ENCODE results near the gene KRTAP9-1.
"Not testable (repeated sequence)": the region's sequence is repeated elsewhere in the genome, so short reads cannot be mapped to it uniquely, and the experiment has no call there.

The KRTAP9-1 gene

DNA sequence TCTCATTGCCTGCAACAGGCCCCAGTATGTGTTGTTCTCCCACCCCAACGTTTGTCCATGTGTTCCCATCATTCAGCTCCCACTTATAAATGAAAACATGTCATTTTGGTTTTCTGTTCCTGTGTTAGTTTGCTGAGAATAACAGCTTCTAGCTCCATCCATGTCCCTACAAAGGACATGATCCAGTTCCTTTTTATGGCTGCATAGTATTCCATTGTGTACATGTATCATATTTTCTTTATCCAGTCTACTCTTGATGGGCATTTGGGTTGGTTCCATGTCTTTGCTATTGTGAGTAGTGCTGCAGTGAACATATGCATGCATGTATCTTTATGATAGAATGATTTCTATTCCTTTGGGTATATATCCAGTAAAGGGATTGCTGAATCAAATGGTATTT lies 26.0 kb downstream of the KRTAP9-1 start:
- Mint-ChIP-seq H3K36me3 (no peaks in the 10 kb centered on the region), H3K27ac (no peak overlapping the region), H3K4me1 (no peaks in the 10 kb centered on the region), H3K4me3 (no peak overlapping the region), H3K9me3 (peaks cover 6% of the 10 kb centered on the region)
- ATAC-seq (no peak), DNase-seq (ENCODE audit: low spot score in 2 of 2) (no peak)

- H3K9me3 Mint-ChIP-seq = peaks cover 6% of the 10 kb centered on the region
- no peak for ATAC-seq
Observed at GRCh38 chr17:41223821-41224220, 34.1 kb downstream of the KRTAP9-1 start.

DNA sequence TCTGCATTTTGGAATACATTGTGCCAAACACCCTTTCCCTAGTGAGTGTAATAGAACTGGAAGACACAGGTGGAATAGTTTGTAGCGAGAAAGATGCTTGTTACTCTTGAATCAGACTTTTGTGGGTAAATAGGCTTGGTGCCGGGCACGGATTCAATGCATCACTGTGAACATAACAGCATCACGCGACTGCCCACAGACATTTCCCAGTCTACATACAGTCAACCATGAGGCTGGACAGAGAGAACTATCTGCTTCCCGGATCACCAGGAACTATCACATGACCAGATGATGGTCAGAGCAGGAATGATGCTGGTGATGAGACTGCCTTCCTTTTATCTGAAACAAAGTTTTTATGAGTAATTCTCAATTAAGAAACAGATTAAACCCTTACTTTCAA lies 36.4 kb downstream of the KRTAP9-1 start:
- Mint-ChIP-seq H3K4me3 (no peak overlapping the region), H3K36me3 (no peaks in the 10 kb centered on the region), H3K4me1 (peaks cover 6% of the 10 kb centered on the region), H3K27ac (no peak overlapping the region), H3K9me3 (no peaks in the 10 kb centered on the region)
- ATAC-seq = no peak
- DNase-seq (ENCODE audit: low spot score in 2 of 2) = no peak

More at GRCh38 chr17:41223821-41224220, 34.1 kb downstream of the KRTAP9-1 start:
- no peak for DNase-seq (ENCODE audit: low spot score in 2 of 2)
- no peak overlapping the region for H3K27ac Mint-ChIP-seq
- H3K4me3 Mint-ChIP-seq = no peak overlapping the region
- no peaks in the 10 kb centered on the region for H3K4me1 Mint-ChIP-seq
- no peaks in the 10 kb centered on the region for H3K36me3 Mint-ChIP-seq

GRCh38 chr17:41226598-41227095 lies 37.0 kb downstream of the KRTAP9-1 start, which contains the start of gene KRTAP9-2:
Gene KRTAP9-2 (plus strand): TSS chr17:41226648. CDS start chr17:41226655, 7 bp downstream.
- not testable (repeated sequence) for H3K36me3 Mint-ChIP-seq, H3K4me1 Mint-ChIP-seq, H3K4me3 Mint-ChIP-seq

DNA sequence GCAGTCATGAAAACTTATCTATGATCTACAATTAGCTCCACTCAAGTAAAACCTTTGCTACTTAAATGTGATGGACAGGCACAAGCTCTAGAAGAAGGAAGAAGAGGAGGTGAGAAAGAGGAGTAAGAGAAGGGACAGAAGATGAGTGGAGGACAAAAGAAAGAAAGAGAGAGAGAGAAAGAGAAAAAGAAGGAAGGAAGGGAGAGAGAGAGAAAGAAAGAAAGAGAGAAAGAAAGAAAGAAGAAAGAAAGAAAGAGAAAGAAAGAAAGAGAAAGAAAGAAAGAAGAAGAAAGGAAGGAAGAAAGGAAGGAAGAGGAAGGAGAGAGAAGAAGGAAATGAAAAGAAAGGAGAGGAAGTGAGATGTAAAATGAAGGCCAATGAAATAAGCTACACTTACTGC lies 40.4 kb downstream of the KRTAP9-1 start:
- Mint-ChIP-seq H3K9me3 (no peaks in the 10 kb centered on the region), H3K4me3 (no peak overlapping the region), H3K27ac (no peak overlapping the region), H3K4me1 (peaks cover 6% of the 10 kb centered on the region), H3K36me3 (no peaks in the 10 kb centered on the region)
- no peak for DNase-seq (ENCODE audit: low spot score in 2 of 2)
- no peak for ATAC-seq

More at GRCh38 chr17:41226598-41227095, 37.0 kb downstream of the KRTAP9-1 start, which contains the start of gene KRTAP9-2:
- H3K9me3 Mint-ChIP-seq; ATAC-seq; DNase-seq (ENCODE audit: low spot score in 2 of 2); H3K27ac Mint-ChIP-seq: not testable (repeated sequence)

DNA sequence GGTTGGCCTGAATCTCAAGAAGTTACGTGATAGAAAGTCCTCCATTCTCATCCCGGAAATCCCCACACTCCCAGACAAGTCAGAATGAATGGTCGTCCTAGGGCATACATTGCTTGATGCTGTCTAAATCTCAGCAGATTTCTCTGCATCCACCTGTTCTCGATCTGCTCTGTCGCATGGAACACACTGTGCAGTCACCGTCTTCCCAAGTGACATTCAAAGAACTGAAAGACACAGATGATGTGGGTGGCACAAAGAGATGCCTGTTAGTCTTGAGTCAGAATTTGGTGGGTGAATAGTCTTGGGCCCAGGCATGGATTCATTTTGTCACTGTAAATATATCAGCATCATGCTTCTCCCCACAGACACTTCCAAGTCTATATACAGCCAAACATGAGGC lies 42.0 kb downstream of the KRTAP9-1 start:
- H3K4me1 Mint-ChIP-seq = peaks cover 6% of the 10 kb centered on the region
- H3K36me3 Mint-ChIP-seq = no peaks in the 10 kb centered on the region
- no peak for DNase-seq (ENCODE audit: low spot score in 2 of 2)
- ATAC-seq = no peak
- H3K27ac Mint-ChIP-seq = no peak overlapping the region
- no peaks in the 10 kb centered on the region for H3K9me3 Mint-ChIP-seq
- no peak overlapping the region for H3K4me3 Mint-ChIP-seq

DNA sequence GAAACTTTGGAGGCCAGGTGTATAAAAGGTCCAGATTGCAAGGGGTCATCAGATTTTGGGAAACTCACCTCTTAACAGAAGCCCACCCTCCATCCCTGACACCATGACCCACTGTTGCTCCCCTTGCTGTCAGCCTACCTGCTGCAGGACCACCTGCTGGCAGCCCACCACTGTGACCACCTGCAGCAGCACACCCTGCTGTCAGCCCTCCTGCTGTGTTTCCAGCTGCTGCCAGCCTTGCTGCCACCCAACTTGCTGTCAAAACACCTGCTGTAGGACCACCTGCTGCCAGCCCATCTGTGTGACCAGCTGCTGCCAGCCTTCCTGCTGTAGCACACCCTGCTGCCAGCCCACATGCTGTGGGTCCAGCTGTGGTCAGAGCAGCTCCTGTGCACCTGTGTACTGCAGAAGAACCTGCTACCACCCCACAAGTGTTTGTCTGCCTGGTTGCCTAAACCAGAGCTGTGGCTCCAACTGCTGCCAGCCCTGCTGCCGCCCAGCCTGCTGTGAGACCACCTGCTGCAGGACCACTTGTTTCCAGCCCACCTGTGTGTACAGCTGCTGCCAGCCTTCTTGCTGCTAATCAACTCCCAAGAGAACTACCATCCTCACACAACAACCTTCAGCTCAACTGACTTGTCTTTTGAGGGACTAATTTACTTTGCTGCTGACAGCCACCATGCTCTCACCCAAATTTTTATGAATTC lies 42.9 kb downstream of the KRTAP9-1 start, which contains the start of gene KRTAP9-3:
TSS of gene KRTAP9-3 (plus strand) at position 51 of the 707 bp plus-strand sequence. CDS start at position 104, 53 bp downstream.
- H3K4me3 Mint-ChIP-seq; H3K9me3 Mint-ChIP-seq; DNase-seq (ENCODE audit: low spot score in 2 of 2); ATAC-seq; H3K27ac Mint-ChIP-seq; H3K36me3 Mint-ChIP-seq; H3K4me1 Mint-ChIP-seq: not testable (repeated sequence)

GRCh38 chr17:41237116-41237515 lies 47.4 kb downstream of the KRTAP9-1 start:
- H3K27ac Mint-ChIP-seq; H3K4me1 Mint-ChIP-seq; H3K9me3 Mint-ChIP-seq; H3K4me3 Mint-ChIP-seq; H3K36me3 Mint-ChIP-seq; ATAC-seq; DNase-seq (ENCODE audit: low spot score in 2 of 2): not testable (repeated sequence)

GRCh38 chr17:41237949-41238437 lies 48.3 kb downstream of the KRTAP9-1 start, which contains the start of gene KRTAP9-8:
Gene KRTAP9-8 (plus strand): TSS chr17:41237999. CDS start chr17:41238052, 53 bp downstream.
- not testable (repeated sequence) for H3K36me3 Mint-ChIP-seq; DNase-seq (ENCODE audit: low spot score in 2 of 2); H3K9me3 Mint-ChIP-seq; H3K4me3 Mint-ChIP-seq; ATAC-seq; H3K4me1 Mint-ChIP-seq; H3K27ac Mint-ChIP-seq

Measured in stimulated activated effector memory CD8-positive, alpha-beta T cell treated with anti-CD3 and anti-CD28 coated beads, Interleukin-12 subunit alpha, Interleukin-12 subunit beta, amount 100 ng/mL, for 72 hours (primary cell).